H9 (cell line): Measurements from ENCODE around the gene VPS13C. TPM values are rescaled to one million over a fixed set of nuclear protein-coding genes. Genes with fewer than 3 reads are reported as not detected.

Source experiments
- DNase-seq: peaks from one replicate; pipeline ENCODE4 v3.0.0-alpha.2; 2017
- H2AFZ ChIP-seq: one replicate; pipeline ENCODE4 v1.6.1; 2013; ENCODE audit warnings: mild to moderate bottlenecking, low read length, control low read depth, moderate library complexity
- H2AK5ac ChIP-seq: 2 replicates; pipeline ENCODE4 v1.6.1; 2013; ENCODE audit warnings: low read length, control low read depth, mixed read lengths; ENCODE audit not compliant: insufficient read length
- H2BK120ac ChIP-seq: one replicate; pipeline ENCODE4 v1.6.1; 2013; ENCODE audit warnings: low read depth, mild to moderate bottlenecking, low read length, control low read depth, inconsistent platforms; ENCODE audit not compliant: poor library complexity, severe bottlenecking
- H2BK12ac ChIP-seq: 2 replicates; pipeline ENCODE4 v1.6.1; 2013; ENCODE audit warnings: low read length, control low read depth, mixed read lengths, low read depth; ENCODE audit not compliant: insufficient read length
- H2BK15ac ChIP-seq: 2 replicates; pipeline ENCODE4 v1.6.1; 2013; ENCODE audit warnings: low read depth, low read length, control low read depth
- H2BK20ac ChIP-seq: one replicate; pipeline ENCODE4 v1.6.1; 2013; ENCODE audit warnings: low read depth, mild to moderate bottlenecking, low read length, control low read depth, inconsistent platforms; ENCODE audit not compliant: poor library complexity, severe bottlenecking
- H2BK5ac ChIP-seq: 2 replicates; pipeline ENCODE4 v1.6.1; 2013; ENCODE audit warnings: low read length, control low read depth, mixed read lengths; ENCODE audit not compliant: insufficient read length
- H3K14ac ChIP-seq: 2 replicates; pipeline ENCODE4 v1.6.1; 2013; ENCODE audit warnings: low read length, control low read depth; ENCODE audit not compliant: insufficient read depth
- H3K18ac ChIP-seq: 2 replicates; pipeline ENCODE4 v1.6.1; 2013; ENCODE audit warnings: low read depth, mild to moderate bottlenecking, mixed read lengths, low read length, control low read depth; ENCODE audit not compliant: insufficient read length
- H3K23ac ChIP-seq: 2 replicates; pipeline ENCODE4 v1.6.1; 2013; ENCODE audit warnings: low read length, control low read depth, mixed read lengths, low read depth; ENCODE audit not compliant: insufficient read length
- H3K23me2 ChIP-seq: 2 replicates; pipeline ENCODE4 v1.6.1; 2013; ENCODE audit warnings: low read depth, mild to moderate bottlenecking, mixed read lengths, low read length, control low read depth; ENCODE audit not compliant: insufficient read length, poor library complexity, severe bottlenecking
- H3K27ac ChIP-seq: 2 replicates; pipeline ENCODE4 v1.5.1; 2013; ENCODE audit warnings: low read length, control low read depth, mixed read lengths, low read depth; ENCODE audit not compliant: insufficient read length
- H3K27me3 ChIP-seq: 2 replicates; pipeline ENCODE4 v1.6.1; 2013; ENCODE audit warnings: low read length, control low read depth, inconsistent platforms; ENCODE audit not compliant: insufficient read depth
- H3K4ac ChIP-seq: 2 replicates; pipeline ENCODE4 v1.6.1; 2013; ENCODE audit warnings: low read depth, mild to moderate bottlenecking, control low read depth, inconsistent platforms, low read length, moderate library complexity
- H3K4me1 ChIP-seq: 2 replicates; pipeline ENCODE4 v1.6.1; 2013; ENCODE audit warnings: low read length, control low read depth, inconsistent platforms; ENCODE audit not compliant: insufficient read depth
- H3K4me2 ChIP-seq: 2 replicates; pipeline ENCODE4 v1.6.1; 2013; ENCODE audit warnings: low read length, control low read depth, mixed read lengths; ENCODE audit not compliant: insufficient read length, insufficient read depth
- H3K56ac ChIP-seq: 2 replicates; pipeline ENCODE4 v1.6.1; 2013; ENCODE audit warnings: low read depth, mild to moderate bottlenecking, mixed read lengths, low read length, control low read depth; ENCODE audit not compliant: insufficient read length
- H3K79me1 ChIP-seq: 2 replicates; pipeline ENCODE4 v1.6.1; 2013; ENCODE audit warnings: low read depth, mild to moderate bottlenecking, moderate library complexity, low read length, control low read depth, inconsistent platforms; ENCODE audit not compliant: insufficient read depth, poor library complexity, severe bottlenecking
- H3K79me2 ChIP-seq: 2 replicates; pipeline ENCODE4 v1.6.1; 2013; ENCODE audit warnings: low read length, control low read depth, inconsistent platforms; ENCODE audit not compliant: insufficient read depth
- H3K9ac ChIP-seq: 2 replicates; pipeline ENCODE4 v1.6.1; 2013; ENCODE audit warnings: low read length, control low read depth, mixed read lengths; ENCODE audit not compliant: insufficient read length; ENCODE audit errors: extremely low read depth
- H3K9me3 ChIP-seq: one replicate; pipeline ENCODE4 v1.6.1; 2013; ENCODE audit warnings: low read depth, low read length, inconsistent platforms; ENCODE audit not compliant: control insufficient read depth
- H3T11ph ChIP-seq: one replicate; pipeline ENCODE4 v1.6.1; 2013; ENCODE audit warnings: mild to moderate bottlenecking, low read length, control low read depth, inconsistent platforms
- H4K20me1 ChIP-seq: one replicate; pipeline ENCODE4 v1.6.1; 2013; ENCODE audit not compliant: control insufficient read depth, insufficient read length, insufficient read depth
- H4K5ac ChIP-seq: 2 replicates; pipeline ENCODE4 v1.6.1; 2013; ENCODE audit warnings: low read depth, mild to moderate bottlenecking, mixed read lengths, low read length, control low read depth; ENCODE audit not compliant: insufficient read length
- H4K8ac ChIP-seq: replicated peaks from 2 replicates; pipeline ENCODE4 v1.6.1; 2013; ENCODE audit warnings: low read length, control low read depth, mixed read lengths, low read depth; ENCODE audit not compliant: insufficient read length
- H4K91ac ChIP-seq: 2 replicates; pipeline ENCODE4 v1.6.1; 2013; ENCODE audit warnings: low read depth, mild to moderate bottlenecking, moderate library complexity, mixed read lengths, low read length, control low read depth; ENCODE audit not compliant: insufficient read length
- H3K27ac Mint-ChIP-seq, 3 experiments: 2 replicates in 2 of 3; 3 replicates in 1 of 3; pipeline ENCODE4 v1.8.0; 2020 to 2021; ENCODE audit warnings: mixed read lengths in 3 of 3, mild to moderate bottlenecking in 1 of 3, moderate library complexity in 1 of 3
- H3K27me3 Mint-ChIP-seq: 2 replicates; pipeline ENCODE4 v1.8.0; 2021; ENCODE audit warnings: low read depth, mild to moderate bottlenecking, moderate library complexity, mixed read lengths
- H3K36me3 Mint-ChIP-seq, 3 experiments: 2 replicates in 2 of 3; 3 replicates in 1 of 3; pipeline ENCODE4 v1.8.0; 2020 to 2021; ENCODE audit warnings: low read depth in 3 of 3, mixed read lengths in 3 of 3; ENCODE audit not compliant: insufficient read depth in 1 of 3
- H3K4me1 Mint-ChIP-seq, 2 experiments: 2 replicates each; pipeline ENCODE4 v1.8.0; 2020; ENCODE audit warnings: mixed read lengths in 2 of 2
- H3K4me3 Mint-ChIP-seq, 2 experiments: 2 replicates in 1 of 2; 3 replicates in 1 of 2; pipeline ENCODE4 v1.8.0; 2020 to 2021; ENCODE audit warnings: mild to moderate bottlenecking in 2 of 2, mixed read lengths in 2 of 2, moderate library complexity in 1 of 2
- H3K9me3 Mint-ChIP-seq, 2 experiments: 2 replicates in 1 of 2; 3 replicates in 1 of 2; pipeline ENCODE4 v1.8.0; 2020; ENCODE audit warnings: mild to moderate bottlenecking in 2 of 2, mixed read lengths in 2 of 2, moderate library complexity in 1 of 2
- CTCF ChIP-seq: fragments of 200-600 bp; sonication (generic); conservative IDR thresholded peaks from 3 replicates; pipeline ENCODE4 v1.8.0; 2021; ENCODE audit warnings: antibody characterized with exemption, mild to moderate bottlenecking
- WGBS: extraction: QIAGEN DNeasy Blood & Tissue Kit; methylation state at CpG from one replicate; pipeline ENCODE4 v1.1.7; 2013; ENCODE audit warnings: missing lambda C conversion rate, low lambda C conversion rate, mixed read lengths; ENCODE audit not compliant: insufficient read length; ENCODE audit errors: extremely low coverage; 5-methylcytosine and 5-hydroxymethylcytosine counted together
- total RNA-seq: library from RNA; stranded (reverse); gene quantifications from 2 replicates; pipeline ENCODE4 v1.2.1, GENCODE V29; 2021

VPS13C gene
- total RNA-seq, 1 experiment from 2014 or later, result 14.2 TPM

DNA sequence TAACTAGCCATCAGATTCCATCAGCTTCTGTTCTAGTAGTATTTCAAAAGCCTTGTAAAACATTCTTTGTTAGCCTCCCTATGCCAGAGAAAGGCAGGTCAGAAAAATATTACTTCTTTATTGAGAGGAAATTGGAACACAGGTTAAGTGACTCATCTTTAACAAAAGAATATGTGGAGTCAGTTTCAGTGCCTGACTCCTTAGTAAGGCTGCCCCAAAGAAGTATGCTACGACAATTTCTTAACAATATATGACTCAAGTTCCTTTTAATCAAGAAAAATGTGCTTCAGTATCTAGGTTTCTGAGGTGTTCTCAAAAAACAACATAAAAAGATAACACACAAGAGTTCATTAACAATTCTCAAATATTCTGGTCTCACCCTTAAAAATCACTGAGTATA, 139.2 kb downstream of the VPS13C start:
- Histone ChIP-seq H3K23ac (no peak overlapping the region), H4K5ac (no peak overlapping the region), H4K91ac (no peak overlapping the region), H3K27me3 (no peaks in the 10 kb centered on the region), H3K9me3 (no peaks in the 10 kb centered on the region), H3K18ac (no peak overlapping the region), H2BK5ac (no peak overlapping the region), H3K14ac (no peak overlapping the region), H2BK15ac (no peak overlapping the region), H2AK5ac (no peak overlapping the region), H3K4me2 (no peak overlapping the region), H2BK120ac (no peak overlapping the region), H2BK20ac (no peak overlapping the region), H3K79me1 (no peaks in the 10 kb centered on the region), H3K27ac (no peak overlapping the region), H2BK12ac (no peak overlapping the region), H4K8ac (no peak overlapping the region), H3T11ph (no peak overlapping the region), H3K4me1 (no peaks in the 10 kb centered on the region), H3K79me2 (no peaks in the 10 kb centered on the region), H4K20me1 (no peaks in the 10 kb centered on the region), H2AFZ (no peak overlapping the region), H3K4ac (no peak overlapping the region), H3K56ac (no peak overlapping the region), H3K23me2 (no peaks in the 10 kb centered on the region), H3K9ac (no peak overlapping the region)
- H3K36me3 Mint-ChIP-seq, result no peaks in the 10 kb centered on the region; a peak in 1 of 7 replicates
- no CpG with 5 or more reads among the region's 1 CpG for WGBS
- no peak for DNase-seq
- H3K27me3 Mint-ChIP-seq, result no peaks in the 10 kb centered on the region
- H3K4me3 Mint-ChIP-seq, result no peak overlapping the region
- H3K9me3 Mint-ChIP-seq, result no peaks in the 10 kb centered on the region
- no peak for TF ChIP-seq CTCF
- no peaks in the 10 kb centered on the region for H3K4me1 Mint-ChIP-seq
- H3K27ac Mint-ChIP-seq, result no peak overlapping the region
